Measurements from ENCODE around the gene R3HDM2.
"Not testable (repeated sequence)": the region's sequence is repeated elsewhere in the genome, so short reads cannot be mapped to it uniquely, and the experiment has no call there.

DNA sequence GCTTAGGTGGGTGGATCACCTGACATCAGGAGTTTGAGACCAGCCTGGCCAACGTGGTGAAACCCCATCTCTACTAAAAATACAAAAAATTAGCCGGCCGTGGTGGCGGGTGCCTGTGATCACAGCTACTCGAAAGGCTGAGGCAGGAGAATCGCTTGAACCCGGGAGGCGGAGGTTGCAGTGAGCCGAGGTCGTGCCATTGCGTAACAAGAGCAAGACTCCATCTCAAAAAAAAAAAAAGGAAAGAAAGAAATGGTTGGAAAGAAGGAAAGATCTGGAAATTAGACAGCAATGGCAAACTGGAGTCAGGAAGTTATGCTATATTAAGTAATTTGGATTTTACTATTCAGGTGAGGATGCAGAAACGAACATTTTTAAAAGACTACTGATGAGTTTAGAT is 148.8 kb downstream of the R3HDM2 start:
- TF ChIP-seq TAF1 (IDR thresholded peaks at IDR 0.05; ENCODE audit: low read depth); POLR2AphosphoS5 (IDR thresholded peaks at IDR 0.05); REST (IDR thresholded peaks at IDR 0.05; ENCODE audit: borderline replicate concordance); CTCF (IDR thresholded peaks at IDR 0.05; ENCODE audit: poor library complexity, severe bottlenecking); EZH2 (IDR thresholded peaks at IDR 0.05; ENCODE audit: borderline replicate concordance, insufficient read depth, low read length, poor library complexity, severe bottlenecking); EP300 (conservative IDR thresholded peaks at IDR 0.05; ENCODE audit: poor library complexity, severe bottlenecking); RAD21 (conservative IDR thresholded peaks at IDR 0.05); SMC3 (conservative IDR thresholded peaks at IDR 0.05; ENCODE audit: poor library complexity): not testable (repeated sequence)

All from neural cell (in vitro differentiated cells).